Esophagus muscularis mucosa (tissue), 4 donors: ENCODE measurements around the gene SIGLECL1. TPM values are rescaled to one million over a fixed set of nuclear protein-coding genes. Genes with fewer than 3 reads are reported as not detected.
"Not testable (repeated sequence)": the region's sequence is repeated elsewhere in the genome, so short reads cannot be mapped to it uniquely, and the experiment has no call there.

Experiments
- DNase-seq: peaks from one replicate; pipeline ENCODE4 v3.0.0-alpha.2; 2017; ENCODE audit errors: extremely low spot score
- H3K27ac ChIP-seq, 4 donors: fragments of 200-600 bp; sonication (generic); replicated peaks in 1 of 4; 1 replicate in 3 of 4; 2 replicates in 1 of 4; pipeline ENCODE4 v1.5.1; 2016 to 2019; ENCODE audit warnings: mild to moderate bottlenecking in 1 of 4
- H3K27me3 ChIP-seq, 4 donors: fragments of 200-600 bp; sonication (generic); one replicate each; pipeline versions ENCODE4 v1.5.1 to v1.6.0; 2016 to 2019
- H3K36me3 ChIP-seq, 4 donors: fragments of 200-600 bp; sonication (generic); one replicate each; pipeline ENCODE4 v1.5.1; 2016 to 2019
- H3K4me1 ChIP-seq, 4 donors: fragments of 200-600 bp; sonication (generic); one replicate each; pipeline ENCODE4 v1.5.1; 2016 to 2019
- H3K4me3 ChIP-seq, 4 donors: fragments of 200-600 bp; sonication (generic); 1 replicate in 2 of 4; 2 replicates in 2 of 4; pipeline ENCODE4 v1.5.1; 2016 to 2019; ENCODE audit warnings: mild to moderate bottlenecking in 4 of 4, moderate library complexity in 1 of 4
- H3K9me3 ChIP-seq, 4 donors: fragments of 200-600 bp; sonication (generic); 1 replicate in 3 of 4; 2 replicates in 1 of 4; pipeline ENCODE4 v1.5.1; 2016 to 2019
- EP300 ChIP-seq: sonication (generic); formaldehyde crosslinking; IDR thresholded peaks from one replicate; pipeline ENCODE4 v1.6.1; 2017; ENCODE audit warnings: antibody characterized with exemption
- POLR2A ChIP-seq: fragments of 450-650 bp; IDR thresholded peaks from one replicate; pipeline ENCODE4 v1.6.1; 2017; ENCODE audit warnings: antibody characterized with exemption, moderate library complexity, mild to moderate bottlenecking, low read depth
- POLR2AphosphoS5 ChIP-seq, 2 donors: sonication (generic); formaldehyde crosslinking; IDR thresholded peaks; one replicate each; pipeline ENCODE4 v1.6.1; 2017; ENCODE audit warnings: antibody characterized with exemption in 2 of 2
- WGBS: methylation state at CpG from one replicate; pipeline ENCODE4 v1.1.5; 2018; 5-methylcytosine and 5-hydroxymethylcytosine counted together
- intact Hi-C: fragments of 100-400 bp; cut with DNase I; formaldehyde crosslinking; loops from one replicate; pipeline ENCODE4 v1.15.1; 2023
- total RNA-seq, 4 donors: library from RNA; depleted of rRNA; stranded (reverse); fragments of >200 nt; gene quantifications; one replicate each; pipeline versions ENCODE4 v1.1.0 to v1.2.1, GENCODE V29; 2016
- TF ChIP-seq, protein P1 (sequence below), 3 experiments: fragments of 200-600 bp in 2 of 3; fragments of 450-650 bp in 1 of 3; sonication (generic) in 2 of 3; IDR thresholded peaks; one replicate each; pipeline ENCODE4 v1.5.1; 2017 to 2019; ENCODE audit warnings: antibody characterized with exemption in 3 of 3, mild to moderate bottlenecking in 2 of 3, moderate library complexity in 1 of 3

SIGLECL1 gene
- total RNA-seq, 4 donors from 2014 or later, result not detected

GRCh38 chr19:51207747-51208146 is 43.1 kb upstream of the SIGLECL1 start:
- Histone ChIP-seq H3K9me3 (no peaks in the 10 kb centered on the region), H3K36me3 (no peaks in the 10 kb centered on the region), H3K4me3 (no peak overlapping the region), H3K27ac (no peak overlapping the region), H3K27me3 (no peaks in the 10 kb centered on the region), H3K4me1 (no peaks in the 10 kb centered on the region)
- intact Hi-C loops, result no loop called here
- no peak for DNase-seq
- TF ChIP-seq POLR2A (no peak), EP300 (no peak), POLR2AphosphoS5 (IDR thresholded peaks at IDR 0.05) (no peak)
- TF ChIP-seq, protein P1, sequence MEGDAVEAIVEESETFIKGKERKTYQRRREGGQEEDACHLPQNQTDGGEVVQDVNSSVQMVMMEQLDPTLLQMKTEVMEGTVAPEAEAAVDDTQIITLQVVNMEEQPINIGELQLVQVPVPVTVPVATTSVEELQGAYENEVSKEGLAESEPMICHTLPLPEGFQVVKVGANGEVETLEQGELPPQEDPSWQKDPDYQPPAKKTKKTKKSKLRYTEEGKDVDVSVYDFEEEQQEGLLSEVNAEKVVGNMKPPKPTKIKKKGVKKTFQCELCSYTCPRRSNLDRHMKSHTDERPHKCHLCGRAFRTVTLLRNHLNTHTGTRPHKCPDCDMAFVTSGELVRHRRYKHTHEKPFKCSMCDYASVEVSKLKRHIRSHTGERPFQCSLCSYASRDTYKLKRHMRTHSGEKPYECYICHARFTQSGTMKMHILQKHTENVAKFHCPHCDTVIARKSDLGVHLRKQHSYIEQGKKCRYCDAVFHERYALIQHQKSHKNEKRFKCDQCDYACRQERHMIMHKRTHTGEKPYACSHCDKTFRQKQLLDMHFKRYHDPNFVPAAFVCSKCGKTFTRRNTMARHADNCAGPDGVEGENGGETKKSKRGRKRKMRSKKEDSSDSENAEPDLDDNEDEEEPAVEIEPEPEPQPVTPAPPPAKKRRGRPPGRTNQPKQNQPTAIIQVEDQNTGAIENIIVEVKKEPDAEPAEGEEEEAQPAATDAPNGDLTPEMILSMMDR (IDR thresholded peaks at IDR 0.05), result no peak
- WGBS, result 46% methylated on average over 2 of the region's 2 CpGs

- Histone ChIP-seq H3K27me3 (no peaks in the 10 kb centered on the region), H3K27ac (no peak overlapping the region), H3K9me3 (peaks cover 0 to 8% (median 0%) of the 10 kb centered on the region in 4 donors), H3K4me3 (no peak overlapping the region), H3K36me3 (no peaks in the 10 kb centered on the region), H3K4me1 (no peaks in the 10 kb centered on the region)
- no peak for DNase-seq
- TF ChIP-seq, protein P1 (IDR thresholded peaks at IDR 0.05), result no peak
- TF ChIP-seq POLR2A (no peak), EP300 (no peak), POLR2AphosphoS5 (IDR thresholded peaks at IDR 0.05) (no peak)
- intact Hi-C loops, result no loop called here
- WGBS, result 84% methylated on average over 6 of the region's 6 CpGs
These were observed 40.6 kb upstream of the SIGLECL1 start for GRCh38 chr19:51210191-51210784.

- H3K4me3 ChIP-seq, result peak overlapping the region in 2 of 4 donors; percentile 14 to 27
- 49% methylated on average over 8 of the region's 13 CpGs for WGBS
These were observed 40.0 kb upstream of the SIGLECL1 start for GRCh38 chr19:51210874-51211361.

GRCh38 chr19:51211833-51212232 is 39.0 kb upstream of the SIGLECL1 start:
- Histone ChIP-seq H3K36me3 (no peaks in the 10 kb centered on the region), H3K27ac (no peak overlapping the region), H3K9me3 (peaks cover 0 to 9% (median 0%) of the 10 kb centered on the region in 4 donors), H3K27me3 (no peaks in the 10 kb centered on the region), H3K4me1 (no peaks in the 10 kb centered on the region), H3K4me3 (no peak overlapping the region)
- TF ChIP-seq EP300, result no peak
- TF ChIP-seq POLR2AphosphoS5 (IDR thresholded peaks at IDR 0.05), result no peak
- TF ChIP-seq, protein P1 (IDR thresholded peaks at IDR 0.05), result no peak
- no peak for TF ChIP-seq POLR2A
- intact Hi-C loops, result no loop called here
- 73% methylated on average over 3 of the region's 9 CpGs for WGBS
- no peak for DNase-seq

More at GRCh38 chr19:51210874-51211361, 40.0 kb upstream of the SIGLECL1 start:
- H3K36me3 ChIP-seq, H3K27ac ChIP-seq, DNase-seq, H3K4me1 ChIP-seq, H3K9me3 ChIP-seq, H3K27me3 ChIP-seq, intact Hi-C loops: not testable (repeated sequence)

GRCh38 chr19:51219307-51219706 is 31.6 kb upstream of the SIGLECL1 start:
- intact Hi-C loops, result no loop called here
- 80% methylated on average over 1 of the region's 1 CpG for WGBS
- Histone ChIP-seq H3K36me3 (no peaks in the 10 kb centered on the region), H3K27ac (no peak overlapping the region), H3K4me3 (no peak overlapping the region), H3K27me3 (peaks cover 0 to 19% (median 0%) of the 10 kb centered on the region in 4 donors), H3K4me1 (no peaks in the 10 kb centered on the region), H3K9me3 (peaks cover 0 to 9% (median 0%) of the 10 kb centered on the region in 4 donors)
- DNase-seq, result no peak
- TF ChIP-seq, protein P1 (IDR thresholded peaks at IDR 0.05), result no peak
- TF ChIP-seq POLR2A, result no peak
- no peak for TF ChIP-seq POLR2AphosphoS5 (IDR thresholded peaks at IDR 0.05)
- no peak for TF ChIP-seq EP300
